ENCODE data around the gene ZNF423. TPM values are rescaled to one million over a fixed set of nuclear protein-coding genes. Genes with fewer than 3 reads are reported as not detected.

ZNF423 gene
- total and polyA plus RNA-seq, 2 of the 13 experiments (the other 11 are each of a cell fraction or from before 2014, with no cell fraction given) = 0.07 to 0.31 TPM

DNA sequence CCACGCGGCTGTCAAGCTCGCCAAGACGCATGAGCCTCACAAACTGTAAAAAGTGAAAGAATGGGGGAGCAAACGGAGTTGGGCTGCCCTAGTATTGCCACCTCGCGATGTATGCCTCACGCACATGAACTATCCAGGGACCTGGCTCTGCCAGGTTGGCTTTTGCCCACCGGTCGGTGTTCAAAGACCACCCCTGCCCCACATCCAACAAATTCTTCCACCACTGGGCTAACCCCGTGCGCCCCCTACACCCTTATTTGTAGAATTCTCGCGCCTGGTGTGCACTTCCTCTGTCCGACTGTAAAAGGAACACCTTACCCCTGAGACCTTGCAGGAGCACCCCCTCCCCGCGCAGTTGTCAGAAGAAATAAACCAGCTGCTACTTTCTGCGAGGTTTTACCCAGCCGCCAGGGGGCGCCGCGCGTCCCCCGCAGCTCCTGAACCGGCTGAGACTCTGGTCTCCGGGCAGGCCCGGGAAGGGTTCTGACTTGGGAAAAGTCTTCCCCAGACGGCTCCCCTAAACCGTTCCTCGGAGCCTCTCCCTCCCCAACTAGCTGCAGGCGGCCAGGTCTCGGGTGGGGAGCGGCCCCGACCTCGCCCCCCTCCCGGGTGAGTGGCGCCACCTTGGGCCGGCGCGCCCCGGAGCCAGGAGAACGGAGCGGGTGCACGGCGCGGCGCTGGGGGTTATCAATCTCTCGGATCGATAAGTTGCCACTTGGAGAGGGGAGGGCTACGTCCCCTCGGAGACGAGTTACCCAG, 1.7 kb upstream of the ZNF423 start (continued):
- TF ChIP-seq, protein P1, sequence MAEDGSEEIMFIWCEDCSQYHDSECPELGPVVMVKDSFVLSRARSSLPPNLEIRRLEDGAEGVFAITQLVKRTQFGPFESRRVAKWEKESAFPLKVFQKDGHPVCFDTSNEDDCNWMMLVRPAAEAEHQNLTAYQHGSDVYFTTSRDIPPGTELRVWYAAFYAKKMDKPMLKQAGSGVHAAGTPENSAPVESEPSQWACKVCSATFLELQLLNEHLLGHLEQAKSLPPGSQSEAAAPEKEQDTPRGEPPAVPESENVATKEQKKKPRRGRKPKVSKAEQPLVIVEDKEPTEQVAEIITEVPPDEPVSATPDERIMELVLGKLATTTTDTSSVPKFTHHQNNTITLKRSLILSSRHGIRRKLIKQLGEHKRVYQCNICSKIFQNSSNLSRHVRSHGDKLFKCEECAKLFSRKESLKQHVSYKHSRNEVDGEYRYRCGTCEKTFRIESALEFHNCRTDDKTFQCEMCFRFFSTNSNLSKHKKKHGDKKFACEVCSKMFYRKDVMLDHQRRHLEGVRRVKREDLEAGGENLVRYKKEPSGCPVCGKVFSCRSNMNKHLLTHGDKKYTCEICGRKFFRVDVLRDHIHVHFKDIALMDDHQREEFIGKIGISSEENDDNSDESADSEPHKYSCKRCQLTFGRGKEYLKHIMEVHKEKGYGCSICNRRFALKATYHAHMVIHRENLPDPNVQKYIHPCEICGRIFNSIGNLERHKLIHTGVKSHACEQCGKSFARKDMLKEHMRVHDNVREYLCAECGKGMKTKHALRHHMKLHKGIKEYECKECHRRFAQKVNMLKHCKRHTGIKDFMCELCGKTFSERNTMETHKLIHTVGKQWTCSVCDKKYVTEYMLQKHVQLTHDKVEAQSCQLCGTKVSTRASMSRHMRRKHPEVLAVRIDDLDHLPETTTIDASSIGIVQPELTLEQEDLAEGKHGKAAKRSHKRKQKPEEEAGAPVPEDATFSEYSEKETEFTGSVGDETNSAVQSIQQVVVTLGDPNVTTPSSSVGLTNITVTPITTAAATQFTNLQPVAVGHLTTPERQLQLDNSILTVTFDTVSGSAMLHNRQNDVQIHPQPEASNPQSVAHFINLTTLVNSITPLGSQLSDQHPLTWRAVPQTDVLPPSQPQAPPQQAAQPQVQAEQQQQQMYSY (CRISPR knock-in tag; IDR thresholded peaks at IDR 0.05) = peak; percentile 82
- TF ChIP-seq, protein P2, sequence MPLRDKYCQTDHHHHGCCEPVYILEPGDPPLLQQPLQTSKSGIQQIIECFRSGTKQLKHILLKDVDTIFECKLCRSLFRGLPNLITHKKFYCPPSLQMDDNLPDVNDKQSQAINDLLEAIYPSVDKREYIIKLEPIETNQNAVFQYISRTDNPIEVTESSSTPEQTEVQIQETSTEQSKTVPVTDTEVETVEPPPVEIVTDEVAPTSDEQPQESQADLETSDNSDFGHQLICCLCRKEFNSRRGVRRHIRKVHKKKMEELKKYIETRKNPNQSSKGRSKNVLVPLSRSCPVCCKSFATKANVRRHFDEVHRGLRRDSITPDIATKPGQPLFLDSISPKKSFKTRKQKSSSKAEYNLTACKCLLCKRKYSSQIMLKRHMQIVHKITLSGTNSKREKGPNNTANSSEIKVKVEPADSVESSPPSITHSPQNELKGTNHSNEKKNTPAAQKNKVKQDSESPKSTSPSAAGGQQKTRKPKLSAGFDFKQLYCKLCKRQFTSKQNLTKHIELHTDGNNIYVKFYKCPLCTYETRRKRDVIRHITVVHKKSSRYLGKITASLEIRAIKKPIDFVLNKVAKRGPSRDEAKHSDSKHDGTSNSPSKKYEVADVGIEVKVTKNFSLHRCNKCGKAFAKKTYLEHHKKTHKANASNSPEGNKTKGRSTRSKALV (CRISPR knock-in tag; IDR thresholded peaks at IDR 0.05) = peak; percentile 18
- TF ChIP-seq, protein P3, sequence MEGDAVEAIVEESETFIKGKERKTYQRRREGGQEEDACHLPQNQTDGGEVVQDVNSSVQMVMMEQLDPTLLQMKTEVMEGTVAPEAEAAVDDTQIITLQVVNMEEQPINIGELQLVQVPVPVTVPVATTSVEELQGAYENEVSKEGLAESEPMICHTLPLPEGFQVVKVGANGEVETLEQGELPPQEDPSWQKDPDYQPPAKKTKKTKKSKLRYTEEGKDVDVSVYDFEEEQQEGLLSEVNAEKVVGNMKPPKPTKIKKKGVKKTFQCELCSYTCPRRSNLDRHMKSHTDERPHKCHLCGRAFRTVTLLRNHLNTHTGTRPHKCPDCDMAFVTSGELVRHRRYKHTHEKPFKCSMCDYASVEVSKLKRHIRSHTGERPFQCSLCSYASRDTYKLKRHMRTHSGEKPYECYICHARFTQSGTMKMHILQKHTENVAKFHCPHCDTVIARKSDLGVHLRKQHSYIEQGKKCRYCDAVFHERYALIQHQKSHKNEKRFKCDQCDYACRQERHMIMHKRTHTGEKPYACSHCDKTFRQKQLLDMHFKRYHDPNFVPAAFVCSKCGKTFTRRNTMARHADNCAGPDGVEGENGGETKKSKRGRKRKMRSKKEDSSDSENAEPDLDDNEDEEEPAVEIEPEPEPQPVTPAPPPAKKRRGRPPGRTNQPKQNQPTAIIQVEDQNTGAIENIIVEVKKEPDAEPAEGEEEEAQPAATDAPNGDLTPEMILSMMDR (CRISPR knock-in tag; IDR thresholded peaks at IDR 0.05) = peak; percentile 75
- 0 out of 2 replicates have a peak, but pooled peaks have one; percentile 28 for TF ChIP-seq PHF21A (CRISPR knock-in tag; IDR thresholded peaks at IDR 0.05)
- TF ChIP-seq, protein P4, sequence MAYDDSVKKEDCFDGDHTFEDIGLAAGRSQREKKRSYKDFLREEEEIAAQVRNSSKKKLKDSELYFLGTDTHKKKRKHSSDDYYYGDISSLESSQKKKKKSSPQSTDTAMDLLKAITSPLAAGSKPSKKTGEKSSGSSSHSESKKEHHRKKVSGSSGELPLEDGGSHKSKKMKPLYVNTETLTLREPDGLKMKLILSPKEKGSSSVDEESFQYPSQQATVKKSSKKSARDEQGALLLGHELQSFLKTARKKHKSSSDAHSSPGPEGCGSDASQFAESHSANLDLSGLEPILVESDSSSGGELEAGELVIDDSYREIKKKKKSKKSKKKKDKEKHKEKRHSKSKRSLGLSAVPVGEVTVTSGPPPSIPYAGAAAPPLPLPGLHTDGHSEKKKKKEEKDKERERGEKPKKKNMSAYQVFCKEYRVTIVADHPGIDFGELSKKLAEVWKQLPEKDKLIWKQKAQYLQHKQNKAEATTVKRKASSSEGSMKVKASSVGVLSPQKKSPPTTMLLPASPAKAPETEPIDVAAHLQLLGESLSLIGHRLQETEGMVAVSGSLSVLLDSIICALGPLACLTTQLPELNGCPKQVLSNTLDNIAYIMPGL (CRISPR knock-in tag; IDR thresholded peaks at IDR 0.05; ENCODE audit: borderline replicate concordance in 1 of 2, low read depth in 1 of 2) = peak in 1 of 2 experiments; percentile 59; a peak in 1 of 4 replicates
- TF ChIP-seq ZNF550 (CRISPR knock-in tag; IDR thresholded peaks at IDR 0.05; ENCODE audit: borderline replicate concordance) = no peak
- no peak for TF ChIP-seq ZBTB1 (CRISPR knock-in tag; IDR thresholded peaks at IDR 0.05; ENCODE audit: borderline replicate concordance)

Measured in HepG2 (cell line).